Measurements from ENCODE around the gene TFDP1. TPM values are rescaled to one million over a fixed set of nuclear protein-coding genes. Genes with fewer than 3 reads are reported as not detected.

The TFDP1 gene
- total RNA-seq, 1 donor from 2014 or later: 49.4 TPM

DNA sequence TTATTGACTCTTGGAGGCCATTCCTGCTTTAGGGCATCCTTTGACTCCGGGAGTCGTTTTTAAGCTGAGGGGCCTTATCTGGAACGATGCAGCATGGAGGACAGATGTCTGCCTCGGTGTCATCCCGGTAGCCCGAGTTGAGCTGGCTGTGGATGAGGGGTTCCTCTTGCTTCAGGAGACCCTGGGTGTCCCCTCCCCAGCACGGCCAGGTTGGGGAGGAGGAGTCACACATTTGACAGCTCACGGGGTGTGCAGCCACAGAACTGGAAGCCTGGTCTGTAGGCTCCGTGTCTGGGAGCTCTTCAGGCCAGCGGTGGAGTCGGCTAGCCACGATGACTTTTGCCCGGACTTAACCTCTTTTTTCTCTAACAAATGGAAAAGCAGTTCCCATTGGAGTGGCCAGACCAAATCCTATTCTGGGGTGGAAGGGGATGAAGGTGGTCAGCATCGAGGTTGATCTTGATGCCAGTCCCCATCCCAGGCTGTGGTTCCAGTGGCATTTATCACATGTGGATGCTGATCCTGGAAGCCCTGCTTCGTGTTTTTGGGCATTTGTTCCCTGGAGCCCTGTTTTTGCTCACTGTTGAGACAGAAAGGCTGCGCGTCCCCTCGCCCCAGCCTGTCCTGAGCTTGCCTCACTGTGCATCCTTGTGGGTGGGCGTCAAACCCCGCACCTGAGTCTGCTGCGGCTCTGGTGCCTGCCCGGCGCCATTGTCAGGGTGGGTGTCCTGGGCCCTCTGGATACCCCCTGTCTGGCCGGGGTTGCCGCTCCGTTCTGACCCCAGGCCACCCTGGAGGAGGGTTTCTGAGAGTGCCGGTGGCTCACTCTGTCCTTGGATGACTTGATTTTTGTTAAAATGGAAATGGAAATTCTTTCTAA is 12.0 kb downstream of the TFDP1 start:
- no peak overlapping the region for H2AFZ ChIP-seq (ENCODE audit: low read depth, low read length)
- H3K36me3 ChIP-seq (ENCODE audit: insufficient read depth, low read length): peaks cover 10% of the 10 kb centered on the region
- no peak overlapping the region for H3K9ac ChIP-seq (ENCODE audit: low read length)
- H3K27me3 ChIP-seq (ENCODE audit: insufficient read depth, low read length): no peaks in the 10 kb centered on the region
- no peaks in the 10 kb centered on the region for H3K9me3 ChIP-seq (ENCODE audit: insufficient read depth, low read depth, low read length)
- no peak for TF ChIP-seq EZH2 (IDR thresholded peaks at IDR 0.05; ENCODE audit: insufficient read depth, low read length)
- TF ChIP-seq, protein P1, sequence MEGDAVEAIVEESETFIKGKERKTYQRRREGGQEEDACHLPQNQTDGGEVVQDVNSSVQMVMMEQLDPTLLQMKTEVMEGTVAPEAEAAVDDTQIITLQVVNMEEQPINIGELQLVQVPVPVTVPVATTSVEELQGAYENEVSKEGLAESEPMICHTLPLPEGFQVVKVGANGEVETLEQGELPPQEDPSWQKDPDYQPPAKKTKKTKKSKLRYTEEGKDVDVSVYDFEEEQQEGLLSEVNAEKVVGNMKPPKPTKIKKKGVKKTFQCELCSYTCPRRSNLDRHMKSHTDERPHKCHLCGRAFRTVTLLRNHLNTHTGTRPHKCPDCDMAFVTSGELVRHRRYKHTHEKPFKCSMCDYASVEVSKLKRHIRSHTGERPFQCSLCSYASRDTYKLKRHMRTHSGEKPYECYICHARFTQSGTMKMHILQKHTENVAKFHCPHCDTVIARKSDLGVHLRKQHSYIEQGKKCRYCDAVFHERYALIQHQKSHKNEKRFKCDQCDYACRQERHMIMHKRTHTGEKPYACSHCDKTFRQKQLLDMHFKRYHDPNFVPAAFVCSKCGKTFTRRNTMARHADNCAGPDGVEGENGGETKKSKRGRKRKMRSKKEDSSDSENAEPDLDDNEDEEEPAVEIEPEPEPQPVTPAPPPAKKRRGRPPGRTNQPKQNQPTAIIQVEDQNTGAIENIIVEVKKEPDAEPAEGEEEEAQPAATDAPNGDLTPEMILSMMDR (IDR thresholded peaks at IDR 0.05; ENCODE audit: insufficient read depth, low read depth, low read length): no peak
- Mint-ChIP-seq H3K36me3 (ENCODE audit: low read depth, unreplicated experiment) (peaks cover 29% of the 10 kb centered on the region), H3K9me3 (ENCODE audit: unreplicated experiment) (peaks cover 3% of the 10 kb centered on the region), H3K4me1 (ENCODE audit: low read depth, unreplicated experiment) (no peaks in the 10 kb centered on the region), H3K27me3 (ENCODE audit: low read depth, unreplicated experiment) (no peaks in the 10 kb centered on the region), H3K27ac (ENCODE audit: unreplicated experiment) (no peak overlapping the region), H3K4me3 (ENCODE audit: unreplicated experiment) (no peak overlapping the region)
- DNase-seq (ENCODE audit: low read depth): no peak
- H3K79me2 ChIP-seq (ENCODE audit: insufficient read depth, low read length): peaks cover 96% of the 10 kb centered on the region
- H3K4me1 ChIP-seq (ENCODE audit: insufficient read depth, low read length): no peaks in the 10 kb centered on the region
- H3K27ac ChIP-seq (ENCODE audit: low read depth, low read length): no peak overlapping the region
- H3K4me3 ChIP-seq (ENCODE audit: insufficient read depth, low read depth, low read length): no peak overlapping the region
- H3K4me2 ChIP-seq (ENCODE audit: low read length): no peak overlapping the region
- peaks cover 85% of the 10 kb centered on the region for H4K20me1 ChIP-seq (ENCODE audit: insufficient read depth, low read length)
- no peak for FAIRE-seq

DNA sequence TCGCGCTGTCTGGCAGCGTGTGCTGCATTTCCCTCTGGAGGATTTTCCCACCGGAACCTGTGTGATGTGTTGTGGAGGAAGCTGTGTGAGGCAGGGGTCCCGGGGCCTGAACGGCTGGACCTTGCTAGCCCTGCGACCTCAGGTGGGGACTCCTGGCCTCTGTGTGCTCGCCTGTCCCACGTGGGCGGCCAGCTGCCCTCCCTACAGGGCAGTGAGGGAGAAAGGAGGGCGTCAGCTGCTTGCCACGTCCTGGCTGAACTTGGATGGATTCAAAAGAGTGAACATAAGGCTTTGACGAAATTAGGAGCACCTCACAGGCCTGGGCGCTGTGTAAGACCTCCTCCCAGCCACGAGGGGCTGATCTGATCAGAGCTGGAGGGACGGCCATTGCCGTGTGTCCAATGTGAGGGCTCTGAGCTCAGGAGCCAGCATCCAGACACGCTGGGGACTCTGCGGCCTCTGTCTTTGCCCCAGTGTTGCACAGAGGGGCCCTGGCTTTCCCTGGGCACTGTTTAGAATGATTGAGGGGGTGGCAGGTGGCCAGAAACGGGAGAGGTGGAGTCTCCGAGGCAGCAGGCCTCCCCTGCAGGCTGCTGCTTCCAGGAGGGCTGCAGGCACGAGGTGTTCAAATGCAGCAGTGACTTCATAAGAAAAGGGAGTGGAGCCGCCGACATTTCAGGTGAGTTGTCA is 13.0 kb downstream of the TFDP1 start:
- peaks cover 3% of the 10 kb centered on the region for H3K9me3 Mint-ChIP-seq (ENCODE audit: unreplicated experiment)
- peaks cover 27% of the 10 kb centered on the region for H3K36me3 Mint-ChIP-seq (ENCODE audit: low read depth, unreplicated experiment)
- no peak overlapping the region for H3K4me3 ChIP-seq (ENCODE audit: insufficient read depth, low read depth, low read length)
- no peaks in the 10 kb centered on the region for H3K27me3 ChIP-seq (ENCODE audit: insufficient read depth, low read length)
- H3K27me3 Mint-ChIP-seq (ENCODE audit: low read depth, unreplicated experiment): no peaks in the 10 kb centered on the region
- no peak overlapping the region for H3K4me2 ChIP-seq (ENCODE audit: low read length)
- H3K27ac ChIP-seq (ENCODE audit: low read depth, low read length): no peak overlapping the region
- peaks cover 87% of the 10 kb centered on the region for H4K20me1 ChIP-seq (ENCODE audit: insufficient read depth, low read length)
- H3K27ac Mint-ChIP-seq (ENCODE audit: unreplicated experiment): no peak overlapping the region
- no peak overlapping the region for H3K4me3 Mint-ChIP-seq (ENCODE audit: unreplicated experiment)
- peaks cover 10% of the 10 kb centered on the region for H3K36me3 ChIP-seq (ENCODE audit: insufficient read depth, low read length)
- H3K9me3 ChIP-seq (ENCODE audit: insufficient read depth, low read depth, low read length): no peaks in the 10 kb centered on the region
- no peaks in the 10 kb centered on the region for H3K4me1 ChIP-seq (ENCODE audit: insufficient read depth, low read length)
- no peaks in the 10 kb centered on the region for H3K4me1 Mint-ChIP-seq (ENCODE audit: low read depth, unreplicated experiment)
- no peak for TF ChIP-seq EZH2 (IDR thresholded peaks at IDR 0.05; ENCODE audit: insufficient read depth, low read length)
- TF ChIP-seq, protein P1 (IDR thresholded peaks at IDR 0.05; ENCODE audit: insufficient read depth, low read depth, low read length): no peak
- no peak for DNase-seq (ENCODE audit: low read depth)
- H2AFZ ChIP-seq (ENCODE audit: low read depth, low read length): no peak overlapping the region
- H3K9ac ChIP-seq (ENCODE audit: low read length): no peak overlapping the region
- peaks cover 98% of the 10 kb centered on the region for H3K79me2 ChIP-seq (ENCODE audit: insufficient read depth, low read length)
- FAIRE-seq: no peak

Data from astrocyte (in vitro differentiated cells and primary cell).